Loucy (cell line): ENCODE measurements around the gene TRIM40.

Source experiments
- H2AFZ ChIP-seq: fragments of 200-600 bp; sonication (generic); 2 replicates; pipeline ENCODE4 v1.6.0; 2016; ENCODE audit warnings: antibody characterized with exemption, mild to moderate bottlenecking, low read length, moderate library complexity
- H3F3A ChIP-seq: fragments of 200-600 bp; 2 replicates; pipeline ENCODE4 v1.6.0; 2016; ENCODE audit warnings: antibody characterized with exemption, low read depth, mild to moderate bottlenecking
- H3K27me3 ChIP-seq: fragments of 200-600 bp; sonication (generic); 2 replicates; pipeline ENCODE4 v1.6.1; 2014; ENCODE audit warnings: low read length, mild to moderate bottlenecking; ENCODE audit not compliant: insufficient read depth, poor library complexity, severe bottlenecking
- H3K36me3 ChIP-seq: fragments of 200-600 bp; sonication (generic); 2 replicates; pipeline ENCODE4 v1.6.1; 2016; ENCODE audit warnings: low read length; ENCODE audit not compliant: insufficient read depth
- H3K4me1 ChIP-seq: fragments of 200-600 bp; sonication (generic); 2 replicates; pipeline ENCODE4 v1.5.1; 2014; ENCODE audit warnings: low read length, mild to moderate bottlenecking; ENCODE audit not compliant: insufficient read depth, poor library complexity, severe bottlenecking
- H3K4me2 ChIP-seq: fragments of 200-600 bp; sonication (generic); 2 replicates; pipeline ENCODE4 v1.6.0; 2014; ENCODE audit warnings: antibody characterized with exemption, low read length, low read depth, mild to moderate bottlenecking; ENCODE audit not compliant: poor library complexity, severe bottlenecking
- H3K4me3 ChIP-seq: fragments of 200-600 bp; sonication (generic); 2 replicates; pipeline ENCODE4 v1.5.1; 2014; ENCODE audit warnings: low read length, mild to moderate bottlenecking, mixed read lengths; ENCODE audit not compliant: poor library complexity, severe bottlenecking
- H3K79me2 ChIP-seq: fragments of 200-600 bp; sonication (generic); 2 replicates; pipeline ENCODE4 v1.6.1; 2014; ENCODE audit warnings: low read length; ENCODE audit not compliant: insufficient read depth
- H3K9ac ChIP-seq: fragments of 200-600 bp; sonication (generic); 2 replicates; pipeline ENCODE4 v1.6.0; 2014; ENCODE audit warnings: mild to moderate bottlenecking, low read depth, low read length, moderate library complexity; ENCODE audit not compliant: poor library complexity, severe bottlenecking
- H3K9me2 ChIP-seq: fragments of 200-600 bp; sonication (generic); replicated peaks from 2 replicates; pipeline ENCODE4 v1.6.1; 2016; ENCODE audit warnings: low read depth, low read length, mixed read lengths
- H3K9me3 ChIP-seq: fragments of 200-600 bp; sonication (generic); 2 replicates; pipeline ENCODE4 v1.6.1; 2014; ENCODE audit warnings: mild to moderate bottlenecking, antibody characterized with exemption, low read length, low read depth; ENCODE audit not compliant: insufficient read depth
- H4K20me1 ChIP-seq: fragments of 200-600 bp; sonication (generic); 2 replicates; pipeline ENCODE4 v1.6.0; 2014; ENCODE audit warnings: antibody characterized with exemption, low read length, mild to moderate bottlenecking; ENCODE audit not compliant: insufficient read depth, poor library complexity, severe bottlenecking
- EZH2phosphoT487 ChIP-seq: fragments of 200-600 bp; IDR thresholded peaks from 2 replicates; pipeline ENCODE4 v1.6.1; 2018; ENCODE audit warnings: antibody characterized with exemption, mild to moderate bottlenecking, moderate library complexity, borderline replicate concordance
- TF ChIP-seq, protein P1 (sequence below): fragments of 200-600 bp; sonication (generic); conservative IDR thresholded peaks from 2 replicates; pipeline ENCODE4 v1.5.1; 2014; ENCODE audit warnings: mild to moderate bottlenecking, antibody characterized with exemption, low read length

Gene TRIM40

DNA sequence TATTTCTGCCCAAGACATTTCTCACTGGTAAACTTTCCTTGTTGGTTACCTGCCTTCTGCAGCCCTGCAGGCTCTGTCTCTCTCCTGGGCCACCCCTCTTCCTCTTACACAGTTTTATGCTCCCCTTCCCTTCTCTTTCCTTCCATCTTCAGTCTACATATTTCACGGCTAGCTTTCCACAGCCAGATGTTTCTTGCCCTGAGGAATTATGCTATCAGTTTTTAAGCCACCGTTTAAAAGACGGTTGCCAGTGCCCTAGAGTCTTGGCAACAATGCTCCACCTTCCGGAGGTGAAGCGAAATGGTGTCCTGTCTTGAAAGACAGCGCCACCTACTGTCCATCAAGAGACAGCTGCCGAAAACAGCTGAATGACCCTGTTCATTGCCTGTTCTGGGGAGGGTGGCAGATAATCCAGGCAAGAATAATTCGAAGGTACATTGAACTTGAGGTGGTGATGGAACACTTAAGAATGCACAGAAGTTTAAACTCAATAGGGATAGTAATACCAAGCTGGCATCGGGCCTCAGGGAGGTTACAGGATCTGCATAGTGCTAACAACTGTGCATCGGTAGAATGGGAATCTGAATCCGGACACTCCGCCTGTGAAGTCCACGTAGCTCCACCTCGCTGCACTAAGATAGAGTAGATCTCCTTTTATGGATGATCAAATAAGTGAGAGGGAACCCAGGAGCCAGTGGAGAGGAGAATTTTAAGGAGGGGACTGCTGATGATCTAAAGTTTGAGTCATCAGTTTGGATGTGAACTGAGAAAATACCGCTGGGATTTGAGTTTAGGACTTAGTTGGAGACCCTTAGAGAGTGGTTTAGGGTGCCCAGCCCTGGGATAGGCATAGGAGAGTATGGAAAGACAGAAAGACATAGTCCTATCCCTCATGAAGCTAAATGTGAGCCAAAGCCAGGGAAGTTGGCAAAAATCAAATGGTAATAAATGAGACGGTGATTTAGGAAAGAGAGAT is 4.8 kb upstream of the TRIM40 start:
- H3K27me3 ChIP-seq: no peaks in the 10 kb centered on the region
- H3K36me3 ChIP-seq: no peaks in the 10 kb centered on the region
- H3K9me2 ChIP-seq: no peaks in the 10 kb centered on the region
- TF ChIP-seq, protein P1, sequence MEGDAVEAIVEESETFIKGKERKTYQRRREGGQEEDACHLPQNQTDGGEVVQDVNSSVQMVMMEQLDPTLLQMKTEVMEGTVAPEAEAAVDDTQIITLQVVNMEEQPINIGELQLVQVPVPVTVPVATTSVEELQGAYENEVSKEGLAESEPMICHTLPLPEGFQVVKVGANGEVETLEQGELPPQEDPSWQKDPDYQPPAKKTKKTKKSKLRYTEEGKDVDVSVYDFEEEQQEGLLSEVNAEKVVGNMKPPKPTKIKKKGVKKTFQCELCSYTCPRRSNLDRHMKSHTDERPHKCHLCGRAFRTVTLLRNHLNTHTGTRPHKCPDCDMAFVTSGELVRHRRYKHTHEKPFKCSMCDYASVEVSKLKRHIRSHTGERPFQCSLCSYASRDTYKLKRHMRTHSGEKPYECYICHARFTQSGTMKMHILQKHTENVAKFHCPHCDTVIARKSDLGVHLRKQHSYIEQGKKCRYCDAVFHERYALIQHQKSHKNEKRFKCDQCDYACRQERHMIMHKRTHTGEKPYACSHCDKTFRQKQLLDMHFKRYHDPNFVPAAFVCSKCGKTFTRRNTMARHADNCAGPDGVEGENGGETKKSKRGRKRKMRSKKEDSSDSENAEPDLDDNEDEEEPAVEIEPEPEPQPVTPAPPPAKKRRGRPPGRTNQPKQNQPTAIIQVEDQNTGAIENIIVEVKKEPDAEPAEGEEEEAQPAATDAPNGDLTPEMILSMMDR: peak; percentile 100
- no peak for TF ChIP-seq EZH2phosphoT487
- no peaks in the 10 kb centered on the region for H4K20me1 ChIP-seq
- no peaks in the 10 kb centered on the region for H3F3A ChIP-seq
- peak overlapping the region; percentile 55 for H3K9ac ChIP-seq
- peak overlapping the region; percentile 96 for H2AFZ ChIP-seq
- peaks cover 14% of the 10 kb centered on the region for H3K4me1 ChIP-seq
- peak overlapping the region; percentile 40 for H3K4me3 ChIP-seq
- no peaks in the 10 kb centered on the region for H3K9me3 ChIP-seq
- peak overlapping the region; percentile 56 for H3K4me2 ChIP-seq
- no peaks in the 10 kb centered on the region for H3K79me2 ChIP-seq

DNA sequence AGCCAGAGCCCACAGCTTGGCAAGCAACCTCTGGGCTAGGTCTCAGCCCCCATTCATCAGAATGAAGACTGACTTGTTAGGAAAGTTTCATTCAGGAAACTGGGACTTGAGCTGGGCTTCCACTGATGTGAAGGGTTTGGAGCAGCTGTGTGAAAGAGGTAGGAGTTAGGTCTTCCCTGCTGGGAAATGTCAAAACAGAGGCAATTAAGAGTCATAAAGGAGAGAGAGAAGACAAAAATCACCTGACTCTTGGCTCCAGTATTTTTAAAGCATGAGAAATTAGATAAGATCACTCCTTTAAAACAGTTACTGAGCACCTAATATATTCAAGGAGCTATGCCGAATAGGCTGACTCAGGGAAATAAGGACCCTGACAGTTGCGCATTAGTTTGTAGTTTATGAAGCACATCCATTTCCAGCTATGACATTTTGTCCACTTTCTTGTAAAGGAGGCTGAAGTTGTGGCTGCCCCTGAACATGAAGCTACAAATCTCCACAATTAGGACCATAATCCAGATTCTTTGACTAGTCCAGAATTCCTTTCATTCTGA is 3.9 kb upstream of the TRIM40 start:
- no peak overlapping the region for H3K9ac ChIP-seq
- H3F3A ChIP-seq: no peaks in the 10 kb centered on the region
- TF ChIP-seq, protein P1: no peak
- no peak for TF ChIP-seq EZH2phosphoT487
- no peaks in the 10 kb centered on the region for H3K9me2 ChIP-seq
- H2AFZ ChIP-seq: no peak overlapping the region
- no peaks in the 10 kb centered on the region for H3K79me2 ChIP-seq
- no peak overlapping the region for H3K4me2 ChIP-seq
- H3K4me3 ChIP-seq: no peak overlapping the region
- peaks cover 20% of the 10 kb centered on the region for H3K4me1 ChIP-seq
- no peaks in the 10 kb centered on the region for H3K27me3 ChIP-seq
- no peaks in the 10 kb centered on the region for H3K9me3 ChIP-seq
- no peaks in the 10 kb centered on the region for H4K20me1 ChIP-seq
- no peaks in the 10 kb centered on the region for H3K36me3 ChIP-seq

DNA sequence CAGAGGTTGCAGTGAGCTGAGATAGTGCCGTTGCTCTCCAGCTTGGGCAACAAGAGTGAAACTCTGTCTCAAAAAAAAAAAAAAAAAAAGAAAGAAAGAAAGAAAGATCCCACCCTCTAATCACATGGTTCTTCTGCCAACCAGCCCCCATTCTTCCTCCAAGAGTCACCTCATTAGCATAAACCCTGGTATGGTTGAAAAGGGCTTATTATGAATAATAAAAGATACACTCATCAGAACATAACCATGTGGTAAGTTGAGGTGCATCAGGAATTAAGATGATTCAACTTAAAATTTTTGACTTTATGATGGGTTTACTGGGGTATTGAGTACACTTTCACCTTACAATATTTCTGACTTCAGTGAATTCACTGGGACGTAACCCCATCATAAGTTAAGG is 793 bp upstream of the TRIM40 start:
- Histone ChIP-seq H3K9me3 (no peaks in the 10 kb centered on the region), H3F3A (no peaks in the 10 kb centered on the region), H3K9ac (no peak overlapping the region), H3K9me2 (no peaks in the 10 kb centered on the region), H3K4me1 (peaks cover 25% of the 10 kb centered on the region), H4K20me1 (no peaks in the 10 kb centered on the region), H3K36me3 (no peaks in the 10 kb centered on the region), H3K79me2 (no peaks in the 10 kb centered on the region), H3K27me3 (no peaks in the 10 kb centered on the region), H3K4me2 (no peak overlapping the region), H3K4me3 (no peak overlapping the region), H2AFZ (no peak overlapping the region)
- TF ChIP-seq, protein P1: no peak
